Left lobe of liver (tissue), 2 donors: ENCODE results near the gene PRKAG1. TPM values are rescaled to one million over a fixed set of nuclear protein-coding genes. Genes with fewer than 3 reads are reported as not detected.

ENCODE experiments used
- ATAC-seq: fragments of 200-7000 bp; cut with Tn5 transposase; one replicate; pipeline ENCODE4 v1.9.1; 2020; ENCODE audit warnings: mild to moderate bottlenecking, moderate library complexity
- DNase-seq: peaks from one replicate; pipeline ENCODE4 v3.0.0-alpha.2; 2020; ENCODE audit warnings: low spot score
- total RNA-seq: library from RNA; stranded (reverse); gene quantifications from one replicate; pipeline ENCODE4 v1.2.1, GENCODE V29; 2021
- donor health status: DM: no; HTN: no; CAD: no; lungs with moderate emphysema.
- donor health status: DM: no; HTN: yes; CAD: no.

The PRKAG1 gene
- total RNA-seq, 1 donor from 2014 or later: 27.7 TPM

- DNase-seq (no peak), ATAC-seq (no peak)
Observed at GRCh38 chr12:49050507-49051372, 32.2 kb upstream of the PRKAG1 start.

GRCh38 chr12:49049566-49050224 is 31.1 kb upstream of the PRKAG1 start:
- ATAC-seq (no peak), DNase-seq (no peak)

GRCh38 chr12:49048953-49049352 is 30.4 kb upstream of the PRKAG1 start:
- DNase-seq (no peak), ATAC-seq (no peak)

- DNase-seq (no peak), ATAC-seq (no peak)
Observed at GRCh38 chr12:49046129-49046895, 27.7 kb upstream of the PRKAG1 start.

- DNase-seq: no peak
- no peak for ATAC-seq
Observed at GRCh38 chr12:49044660-49045059, 26.1 kb upstream of the PRKAG1 start.

- ATAC-seq: peak; percentile 65
- no peak for DNase-seq
Observed at GRCh38 chr12:49043856-49044258, 25.3 kb upstream of the PRKAG1 start.

- ATAC-seq (no peak), DNase-seq (no peak)
Observed at GRCh38 chr12:49043241-49043640, 24.7 kb upstream of the PRKAG1 start.

GRCh38 chr12:49041881-49042484 is 23.4 kb upstream of the PRKAG1 start:
- DNase-seq: no peak

GRCh38 chr12:49041036-49041880 is 22.7 kb upstream of the PRKAG1 start:
- no peak for DNase-seq
- ATAC-seq: no peak

More at GRCh38 chr12:49041881-49042484, 23.4 kb upstream of the PRKAG1 start:
- no peak for ATAC-seq

GRCh38 chr12:49040364-49040855 is 21.8 kb upstream of the PRKAG1 start:
- DNase-seq: no peak
- ATAC-seq: no peak

GRCh38 chr12:49039421-49040363 is 21.1 kb upstream of the PRKAG1 start:
- ATAC-seq: no peak

GRCh38 chr12:49038291-49038955 is 19.8 kb upstream of the PRKAG1 start:
- ATAC-seq: no peak
- DNase-seq: no peak

More at GRCh38 chr12:49039421-49040363, 21.1 kb upstream of the PRKAG1 start:
- no peak for DNase-seq

- ATAC-seq: no peak
- no peak for DNase-seq
Observed at GRCh38 chr12:49037947-49038237, 19.3 kb upstream of the PRKAG1 start.

GRCh38 chr12:49037111-49037946 is 18.8 kb upstream of the PRKAG1 start:
- no peak for DNase-seq
- no peak for ATAC-seq

GRCh38 chr12:49036029-49036428 is 17.5 kb upstream of the PRKAG1 start:
- ATAC-seq: no peak
- no peak for DNase-seq

GRCh38 chr12:49034286-49034622 is 15.7 kb upstream of the PRKAG1 start:
- no peak for DNase-seq

GRCh38 chr12:49033611-49034285 is 15.2 kb upstream of the PRKAG1 start:
- no peak for DNase-seq

More at GRCh38 chr12:49034286-49034622, 15.7 kb upstream of the PRKAG1 start:
- ATAC-seq: no peak

More at GRCh38 chr12:49033611-49034285, 15.2 kb upstream of the PRKAG1 start:
- no peak for ATAC-seq
